A549 (cell line): ENCODE measurements around the gene SCGB1C2.

Source experiments
- CBX2 ChIP-seq: fragments of 200-600 bp; sonication (generic); IDR thresholded peaks from 2 replicates; pipeline ENCODE4 v1.6.1; 2016; ENCODE audit warnings: low read depth, mild to moderate bottlenecking, borderline replicate concordance
- CHD2 ChIP-seq: fragments of 150-350 bp; IDR thresholded peaks from 2 replicates; pipeline ENCODE4 v1.6.1; 2014; ENCODE audit warnings: low read length; ENCODE audit not compliant: partially characterized antibody
- HDAC2 ChIP-seq: fragments of 200-600 bp; sonication (generic); IDR thresholded peaks from 2 replicates; pipeline ENCODE4 v1.6.1; 2016
- JUN ChIP-seq, 2 experiments: fragments of >200 bp; sonication (Bioruptor Twin); formaldehyde crosslinking; IDR thresholded peaks; 2 replicates in 1 of 2; 3 replicates in 1 of 2; pipeline ENCODE4 v1.6.1; 2016 to 2017
- KDM5A ChIP-seq: fragments of 200-600 bp; sonication (generic); IDR thresholded peaks from 2 replicates; pipeline ENCODE4 v1.6.1; 2016; ENCODE audit warnings: antibody characterized with exemption, mild to moderate bottlenecking
- POLR2A ChIP-seq: IDR thresholded peaks from 2 replicates; pipeline ENCODE4 v1.6.1; 2012; ENCODE audit warnings: mild to moderate bottlenecking, low read length
- RAD21 ChIP-seq, 2 experiments: fragments of >200 bp in 1 of 2; sonication (Bioruptor Twin) in 1 of 2; formaldehyde crosslinking in 1 of 2; IDR thresholded peaks in 1 of 2; conservative IDR thresholded peaks in 1 of 2; 2 replicates in 1 of 2; 3 replicates in 1 of 2; pipeline ENCODE4 v1.6.1; 2012 to 2018; ENCODE audit warnings: inconsistent platforms in 1 of 2
- TFCP2L1 ChIP-seq: fragments of 250-450 bp; sonication (Bioruptor Pico); IDR thresholded peaks from 2 replicates; pipeline ENCODE4 v1.5.0; 2021; ENCODE audit warnings: mild to moderate bottlenecking
- TF ChIP-seq, protein P1 (sequence below): fragments of >200 bp; sonication (Bioruptor Twin); formaldehyde crosslinking; IDR thresholded peaks from 3 replicates; pipeline ENCODE4 v1.5.1; 2016
- TF ChIP-seq, protein P2 (sequence below): fragments of 250-450 bp; sonication (Bioruptor Pico); IDR thresholded peaks from 2 replicates; pipeline ENCODE4 v1.5.0; 2021; ENCODE audit warnings: mild to moderate bottlenecking, moderate library complexity, borderline replicate concordance
- TF ChIP-seq, protein P3 (sequence below): fragments of 200-600 bp; sonication (generic); IDR thresholded peaks from 2 replicates; pipeline ENCODE4 v1.6.1; 2016; ENCODE audit warnings: antibody characterized with exemption, mild to moderate bottlenecking, moderate library complexity

DNA sequence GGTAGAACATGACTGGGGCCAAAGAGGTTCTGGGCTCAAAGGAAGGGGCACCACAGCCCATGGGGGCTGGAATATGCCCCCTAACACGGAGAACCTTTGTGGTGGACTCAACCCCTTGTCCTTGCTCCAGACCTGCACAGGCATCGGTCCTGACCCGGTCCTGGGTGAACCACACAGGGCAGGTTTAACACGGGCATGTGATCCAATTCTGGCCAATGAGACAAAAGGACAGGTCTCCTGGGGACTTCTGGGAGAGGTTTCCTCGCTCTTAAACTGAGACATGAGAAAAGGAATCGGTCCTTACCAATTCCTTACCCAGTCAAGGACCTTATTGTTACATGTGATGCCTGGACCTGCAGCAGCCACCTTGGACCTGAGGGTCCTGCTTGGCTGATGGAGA is 40.4 kb downstream of the SCGB1C2 start:
- TF ChIP-seq, protein P1, sequence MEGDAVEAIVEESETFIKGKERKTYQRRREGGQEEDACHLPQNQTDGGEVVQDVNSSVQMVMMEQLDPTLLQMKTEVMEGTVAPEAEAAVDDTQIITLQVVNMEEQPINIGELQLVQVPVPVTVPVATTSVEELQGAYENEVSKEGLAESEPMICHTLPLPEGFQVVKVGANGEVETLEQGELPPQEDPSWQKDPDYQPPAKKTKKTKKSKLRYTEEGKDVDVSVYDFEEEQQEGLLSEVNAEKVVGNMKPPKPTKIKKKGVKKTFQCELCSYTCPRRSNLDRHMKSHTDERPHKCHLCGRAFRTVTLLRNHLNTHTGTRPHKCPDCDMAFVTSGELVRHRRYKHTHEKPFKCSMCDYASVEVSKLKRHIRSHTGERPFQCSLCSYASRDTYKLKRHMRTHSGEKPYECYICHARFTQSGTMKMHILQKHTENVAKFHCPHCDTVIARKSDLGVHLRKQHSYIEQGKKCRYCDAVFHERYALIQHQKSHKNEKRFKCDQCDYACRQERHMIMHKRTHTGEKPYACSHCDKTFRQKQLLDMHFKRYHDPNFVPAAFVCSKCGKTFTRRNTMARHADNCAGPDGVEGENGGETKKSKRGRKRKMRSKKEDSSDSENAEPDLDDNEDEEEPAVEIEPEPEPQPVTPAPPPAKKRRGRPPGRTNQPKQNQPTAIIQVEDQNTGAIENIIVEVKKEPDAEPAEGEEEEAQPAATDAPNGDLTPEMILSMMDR = no peak
- TF ChIP-seq RAD21 (conservative IDR thresholded peaks at IDR 0.05 in 1 of 2, IDR thresholded peaks at IDR 0.05 in 1 of 2) (no peak), CHD2 (no peak), POLR2A (no peak), TFCP2L1 (no peak), JUN (IDR thresholded peaks at IDR 0.05) (no peak), CBX2 (no peak), HDAC2 (no peak), KDM5A (no peak)
- TF ChIP-seq, protein P2, sequence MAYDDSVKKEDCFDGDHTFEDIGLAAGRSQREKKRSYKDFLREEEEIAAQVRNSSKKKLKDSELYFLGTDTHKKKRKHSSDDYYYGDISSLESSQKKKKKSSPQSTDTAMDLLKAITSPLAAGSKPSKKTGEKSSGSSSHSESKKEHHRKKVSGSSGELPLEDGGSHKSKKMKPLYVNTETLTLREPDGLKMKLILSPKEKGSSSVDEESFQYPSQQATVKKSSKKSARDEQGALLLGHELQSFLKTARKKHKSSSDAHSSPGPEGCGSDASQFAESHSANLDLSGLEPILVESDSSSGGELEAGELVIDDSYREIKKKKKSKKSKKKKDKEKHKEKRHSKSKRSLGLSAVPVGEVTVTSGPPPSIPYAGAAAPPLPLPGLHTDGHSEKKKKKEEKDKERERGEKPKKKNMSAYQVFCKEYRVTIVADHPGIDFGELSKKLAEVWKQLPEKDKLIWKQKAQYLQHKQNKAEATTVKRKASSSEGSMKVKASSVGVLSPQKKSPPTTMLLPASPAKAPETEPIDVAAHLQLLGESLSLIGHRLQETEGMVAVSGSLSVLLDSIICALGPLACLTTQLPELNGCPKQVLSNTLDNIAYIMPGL (CRISPR knock-in tag) = no peak
- TF ChIP-seq, protein P3, sequence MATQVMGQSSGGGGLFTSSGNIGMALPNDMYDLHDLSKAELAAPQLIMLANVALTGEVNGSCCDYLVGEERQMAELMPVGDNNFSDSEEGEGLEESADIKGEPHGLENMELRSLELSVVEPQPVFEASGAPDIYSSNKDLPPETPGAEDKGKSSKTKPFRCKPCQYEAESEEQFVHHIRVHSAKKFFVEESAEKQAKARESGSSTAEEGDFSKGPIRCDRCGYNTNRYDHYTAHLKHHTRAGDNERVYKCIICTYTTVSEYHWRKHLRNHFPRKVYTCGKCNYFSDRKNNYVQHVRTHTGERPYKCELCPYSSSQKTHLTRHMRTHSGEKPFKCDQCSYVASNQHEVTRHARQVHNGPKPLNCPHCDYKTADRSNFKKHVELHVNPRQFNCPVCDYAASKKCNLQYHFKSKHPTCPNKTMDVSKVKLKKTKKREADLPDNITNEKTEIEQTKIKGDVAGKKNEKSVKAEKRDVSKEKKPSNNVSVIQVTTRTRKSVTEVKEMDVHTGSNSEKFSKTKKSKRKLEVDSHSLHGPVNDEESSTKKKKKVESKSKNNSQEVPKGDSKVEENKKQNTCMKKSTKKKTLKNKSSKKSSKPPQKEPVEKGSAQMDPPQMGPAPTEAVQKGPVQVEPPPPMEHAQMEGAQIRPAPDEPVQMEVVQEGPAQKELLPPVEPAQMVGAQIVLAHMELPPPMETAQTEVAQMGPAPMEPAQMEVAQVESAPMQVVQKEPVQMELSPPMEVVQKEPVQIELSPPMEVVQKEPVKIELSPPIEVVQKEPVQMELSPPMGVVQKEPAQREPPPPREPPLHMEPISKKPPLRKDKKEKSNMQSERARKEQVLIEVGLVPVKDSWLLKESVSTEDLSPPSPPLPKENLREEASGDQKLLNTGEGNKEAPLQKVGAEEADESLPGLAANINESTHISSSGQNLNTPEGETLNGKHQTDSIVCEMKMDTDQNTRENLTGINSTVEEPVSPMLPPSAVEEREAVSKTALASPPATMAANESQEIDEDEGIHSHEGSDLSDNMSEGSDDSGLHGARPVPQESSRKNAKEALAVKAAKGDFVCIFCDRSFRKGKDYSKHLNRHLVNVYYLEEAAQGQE = no peak
